HepG2 (cell line): ENCODE data around the gene TMEM170B. TPM values are rescaled to one million over a fixed set of nuclear protein-coding genes. Genes with fewer than 3 reads are reported as not detected.

Experiments used
- ATAC-seq: fragments of 200-7000 bp; cut with Tn5 transposase; 3 replicates; pipeline ENCODE4 v1.9.1; 2020; ENCODE audit warnings: mild to moderate bottlenecking, moderate library complexity
- BruUV-seq: library from RNA; stranded (reverse); fragments of 400-500 nt; replicated peaks from 2 replicates; lab custom pipeline; 2021; lab: Mats Ljungman, UMichigan
- CTCF ChIA-PET: fragments of 300-600 bp; formaldehyde crosslinking; extraction: SDS; loops from one replicate; lab custom pipeline; 2021; ENCODE audit warnings: low total read pairs, inconsistent platforms, low intra/inter-chr PET ratio; lab: Yijun Ruan, JAX
- POLR2A ChIA-PET: fragments of 350-600 bp; sonication (Branson Sonifier 250); formaldehyde crosslinking; loops from one replicate; lab custom pipeline; 2020; ENCODE audit warnings: antibody characterized with exemption, inconsistent platforms; lab: Yijun Ruan, JAX
- DNase-seq: peaks from one replicate; pipeline ENCODE4 v3.0.0-alpha.2; 2015; ENCODE audit warnings: low spot score
- FAIRE-seq: peaks from 3 replicates; lab custom pipeline; 2011; peaks lifted over from hg19 to GRCh38; lab: Jason Lieb, UNC
- H2AFZ ChIP-seq: one replicate; pipeline ENCODE4 v1.6.1; 2011; ENCODE audit warnings: low read length, inconsistent platforms
- H3K27ac ChIP-seq: fragments of 300-600 bp; 3 replicates; pipeline ENCODE4 v1.8.0; 2011; ENCODE audit warnings: mixed run types, mild to moderate bottlenecking, mixed read lengths, low read length, inconsistent platforms; ENCODE audit not compliant: insufficient read depth; ENCODE audit errors: extremely low read length
- H3K27me3 ChIP-seq, 2 experiments: fragments of 200-600 bp in 1 of 2; 2 replicates in 1 of 2; 3 replicates in 1 of 2; pipeline versions ENCODE4 v1.6.0 to v1.8.0; 2011; ENCODE audit warnings: low read length in 2 of 2, mild to moderate bottlenecking in 2 of 2, moderate library complexity in 2 of 2, inconsistent platforms in 1 of 2; ENCODE audit not compliant: insufficient read depth in 2 of 2, control insufficient read depth in 1 of 2
- H3K36me3 ChIP-seq, 2 experiments: fragments of 200-600 bp in 1 of 2; replicated peaks in 1 of 2; 2 replicates in 1 of 2; 3 replicates in 1 of 2; pipeline versions ENCODE4 v1.5.1 to v1.8.0; 2011; ENCODE audit warnings: low read length in 2 of 2, inconsistent platforms in 1 of 2; ENCODE audit not compliant: insufficient read depth in 2 of 2, control insufficient read depth in 1 of 2
- H3K4me1 ChIP-seq: 2 replicates; pipeline ENCODE4 v1.5.1; 2012; ENCODE audit warnings: low read length, inconsistent platforms; ENCODE audit not compliant: insufficient read depth
- H3K4me2 ChIP-seq: 2 replicates; pipeline ENCODE4 v1.6.0; 2011; ENCODE audit warnings: low read depth, low read length, inconsistent platforms
- H3K4me3 ChIP-seq, 3 experiments: fragments of 200-600 bp in 1 of 3; sonication (generic), shearing (Covaris generic) in 1 of 3; replicated peaks in 1 of 3; 2 replicates each; pipeline ENCODE4 v1.5.1; 2011 to 2016; ENCODE audit warnings: low read length in 3 of 3, inconsistent platforms in 2 of 3, low read depth in 2 of 3, mild to moderate bottlenecking in 2 of 3, control low read depth in 1 of 3, mixed read lengths in 1 of 3; ENCODE audit not compliant: insufficient read depth in 1 of 3
- H3K79me2 ChIP-seq: one replicate; pipeline ENCODE4 v1.6.1; 2011; ENCODE audit warnings: low read length, inconsistent platforms; ENCODE audit not compliant: insufficient read depth
- H3K9ac ChIP-seq: 2 replicates; pipeline ENCODE4 v1.6.0; 2011; ENCODE audit warnings: mild to moderate bottlenecking, low read depth, low read length, inconsistent platforms; ENCODE audit not compliant: insufficient read depth
- H3K9me3 ChIP-seq: 2 replicates; pipeline ENCODE4 v1.5.1; 2012; ENCODE audit warnings: mild to moderate bottlenecking, low read length
- H4K20me1 ChIP-seq: 2 replicates; pipeline ENCODE4 v1.6.0; 2011; ENCODE audit warnings: inconsistent platforms, mild to moderate bottlenecking, low read length, moderate library complexity; ENCODE audit not compliant: insufficient read depth
- GABPA ChIP-seq, 2 experiments: IDR thresholded peaks; 2 replicates each; pipeline ENCODE4 v1.6.1; 2011 to 2016; ENCODE audit warnings: low read depth in 2 of 2, low read length in 1 of 2, missing biosample characterization in 1 of 2, missing genetic modification characterization in 1 of 2
- HDAC6 ChIP-seq: fragments of 200-600 bp; sonication (generic); IDR thresholded peaks from 2 replicates; pipeline ENCODE4 v1.7.0; 2017; ENCODE audit warnings: mild to moderate bottlenecking, antibody characterized with exemption, low read length, low read depth
- HMG20A ChIP-seq: IDR thresholded peaks from 2 replicates; pipeline ENCODE4 v1.6.1; 2016; ENCODE audit warnings: borderline replicate concordance
- IKZF1 ChIP-seq: fragments of 450-650 bp; IDR thresholded peaks from 2 replicates; pipeline ENCODE4 v1.7.1; 2016
- MXD1 ChIP-seq: sonication (generic); formaldehyde crosslinking; IDR thresholded peaks from 2 replicates; pipeline ENCODE4 v1.4.0; 2020; ENCODE audit warnings: mild to moderate bottlenecking, missing genetic modification reagents
- ONECUT2 ChIP-seq: sonication (generic); formaldehyde crosslinking; IDR thresholded peaks from 2 replicates; pipeline ENCODE4 v1.4.0; 2020; ENCODE audit warnings: missing genetic modification reagents
- POLR2AphosphoS2 ChIP-seq: IDR thresholded peaks from 2 replicates; pipeline ENCODE4 v1.6.1; 2011; ENCODE audit warnings: low read depth, low read length, improper control_type of control experiment
- RELA ChIP-seq: sonication (generic); formaldehyde crosslinking; IDR thresholded peaks from 2 replicates; pipeline ENCODE4 v1.4.0; 2020; ENCODE audit warnings: missing genetic modification reagents
- SOX13 ChIP-seq, 3 experiments: fragments of 450-650 bp in 1 of 3; sonication (generic) in 1 of 3; formaldehyde crosslinking in 1 of 3; IDR thresholded peaks in 2 of 3; conservative IDR thresholded peaks in 1 of 3; 2 replicates each; pipeline versions ENCODE4 v1.5.0 to v1.6.1; 2016 to 2020; ENCODE audit warnings: antibody characterized with exemption in 1 of 3, mild to moderate bottlenecking in 1 of 3, missing compliant biosample characterization in 1 of 3, missing genetic modification reagents in 1 of 3, moderate library complexity in 1 of 3
- TBX2 ChIP-seq: sonication (generic); formaldehyde crosslinking; IDR thresholded peaks from 2 replicates; pipeline ENCODE4 v1.5.0; 2020; ENCODE audit warnings: missing genetic modification reagents, mild to moderate bottlenecking, borderline replicate concordance
- ZNF17 ChIP-seq: sonication (generic); formaldehyde crosslinking; IDR thresholded peaks from 2 replicates; pipeline ENCODE4 v1.5.0; 2020; ENCODE audit warnings: mild to moderate bottlenecking, missing genetic modification reagents
- ZNF33A ChIP-seq: sonication (generic); formaldehyde crosslinking; IDR thresholded peaks from 2 replicates; pipeline ENCODE4 v1.5.1; 2020; ENCODE audit warnings: missing genetic modification reagents, mild to moderate bottlenecking, moderate library complexity, borderline replicate concordance
- ZNF350 ChIP-seq: sonication (generic); formaldehyde crosslinking; IDR thresholded peaks from 2 replicates; pipeline ENCODE4 v1.4.0; 2020; ENCODE audit warnings: mild to moderate bottlenecking, low read depth, missing genetic modification reagents, borderline replicate concordance
- ZNF496 ChIP-seq: sonication (generic); formaldehyde crosslinking; IDR thresholded peaks from 2 replicates; pipeline ENCODE4 v1.8.1; 2023; ENCODE audit warnings: mild to moderate bottlenecking, moderate library complexity, missing genetic modification reagents; ENCODE audit not compliant: insufficient replicate concordance
- ZNF644 ChIP-seq: IDR thresholded peaks from 2 replicates; pipeline ENCODE4 v1.6.1; 2016; ENCODE audit warnings: low read depth
- ZNF841 ChIP-seq: sonication (generic); formaldehyde crosslinking; IDR thresholded peaks from 2 replicates; pipeline ENCODE4 v1.8.1; 2023; ENCODE audit warnings: missing genetic modification reagents, borderline replicate concordance
- ZZZ3 ChIP-seq: sonication (generic); formaldehyde crosslinking; IDR thresholded peaks from 2 replicates; pipeline ENCODE4 v1.4.0; 2020; ENCODE audit warnings: missing genetic modification reagents, mild to moderate bottlenecking, borderline replicate concordance
- WGBS: methylation state at CpG from one replicate; pipeline ENCODE4 v1.1.6; 2017; ENCODE audit warnings: low lambda C conversion rate; 5-methylcytosine and 5-hydroxymethylcytosine counted together
- in situ Hi-C: cut with HindIII; loops from 2 replicates; pipeline ENCODE4 v1.10.0; 2017; ENCODE audit warnings: low pct_unique_long_range_greater_than_20kb; ENCODE audit not compliant: extremely low pct_ligation_motif_present
- intact Hi-C: fragments of 100-400 bp; cut with micrococcal nuclease; formaldehyde crosslinking; loops from one replicate; pipeline ENCODE4 v1.10.0; 2022; ENCODE audit not compliant: unreplicated experiment
- polyA plus RNA-seq, 8 experiments: library from polyadenylated mRNA; depleted of rRNA in 3 of 8; stranded (reverse) in 7 of 8; unstranded in 1 of 8; fragments of >200 nt; fragmentation: Illumina TruSeq in 4 of 8; extraction: Trizol in 4 of 8; gene quantifications; 2 replicates each; pipeline versions ENCODE4 v1.2.1 to v1.2.3, GENCODE V29; 2011 to 2016; ENCODE audit warnings: low read depth in 4 of 8, missing spikeins in 1 of 8, mixed read lengths in 1 of 8; ENCODE audit not compliant: insufficient read depth in 1 of 8
- total RNA-seq, 5 experiments: library from RNA; depleted of rRNA; stranded (reverse); fragments of >200 nt; fragmentation: Illumina TruSeq; extraction: Trizol; gene quantifications; 2 replicates each; pipeline ENCODE4 v1.2.3, GENCODE V29; 2016; ENCODE audit warnings: low read depth in 1 of 5

Gene TMEM170B
- total and polyA plus RNA-seq, 2 of the 13 experiments (the other 11 are each of a cell fraction or from before 2014, with no cell fraction given) = 3.3 to 9.4 TPM

- Histone ChIP-seq H3K9me3 (no peaks in the 10 kb centered on the region), H3K36me3 (no peaks in the 10 kb centered on the region), H4K20me1 (no peaks in the 10 kb centered on the region), H3K79me2 (no peaks in the 10 kb centered on the region), H3K27me3 (peaks cover 0 to 9% of the 10 kb centered on the region in 2 experiments; a peak in 2 of 5 replicates), H3K4me3 (no peak overlapping the region), H3K27ac (no peak overlapping the region), H3K4me2 (no peak overlapping the region), H3K4me1 (no peaks in the 10 kb centered on the region), H2AFZ (no peak overlapping the region), H3K9ac (no peak overlapping the region)
- no peak for TF ChIP-seq ZNF496 (CRISPR knock-in tag)
- TF ChIP-seq ZNF17 (CRISPR knock-in tag) = no peak
- TF ChIP-seq IKZF1 = no peak
- no peak for TF ChIP-seq ZNF841 (CRISPR knock-in tag)
- TF ChIP-seq POLR2AphosphoS2 = no peak
- TF ChIP-seq HDAC6 = no peak
- no peak for TF ChIP-seq ZNF350 (CRISPR knock-in tag)
- TF ChIP-seq HMG20A = no peak
- no peak for TF ChIP-seq ZNF644 (CRISPR knock-in tag)
- no peak for TF ChIP-seq ZNF33A (CRISPR knock-in tag)
- no peak for TF ChIP-seq ZZZ3 (CRISPR knock-in tag)
- TF ChIP-seq ONECUT2 (CRISPR knock-in tag) = no peak
- TF ChIP-seq SOX13 (IDR thresholded peaks at IDR 0.05) = no peak
- TF ChIP-seq SOX13 (CRISPR knock-in tag; conservative IDR thresholded peaks at IDR 0.05 in 1 of 2, IDR thresholded peaks at IDR 0.05 in 1 of 2) = no peak
- no peak for TF ChIP-seq TBX2 (CRISPR knock-in tag)
- TF ChIP-seq MXD1 (CRISPR knock-in tag) = no peak
- TF ChIP-seq GABPA (IDR thresholded peaks at IDR 0.05; ENCODE audit: low read depth, low read length) = no peak
- no peak for TF ChIP-seq GABPA (CRISPR knock-in tag; IDR thresholded peaks at IDR 0.05; ENCODE audit: low read depth)
- no peak for TF ChIP-seq RELA
- no peak for ATAC-seq
- WGBS = 22% methylated on average over 5 of the region's 5 CpGs
- in situ Hi-C loops (no loop called here), intact Hi-C loops (no loop called here)
- DNase-seq = no peak
- BruUV-seq = no TSS peak
- CTCF ChIA-PET = no interaction called here
- FAIRE-seq = no peak
- POLR2A ChIA-PET = no interaction called here
These were observed 83.6 kb downstream of the TMEM170B start for GRCh38 chr6:11621119-11621518.
